ENCODE results near the gene PLBD2.

GRCh38 chr12:113372371-113372770 is 14.0 kb downstream of the PLBD2 start:
- TF ChIP-seq CTCF (conservative IDR thresholded peaks at IDR 0.05; ENCODE audit: low read length) = no peak
- no peak for TF ChIP-seq EZH2phosphoT487 (IDR thresholded peaks at IDR 0.05; ENCODE audit: borderline replicate concordance)

Data from Loucy (cell line).